PFSK-1 (cell line): ENCODE measurements around the gene ANKZF1.

ENCODE experiments used
- POLR2AphosphoS5 ChIP-seq: IDR thresholded peaks from 2 replicates; pipeline ENCODE4 v1.6.1; 2012; ENCODE audit warnings: low read depth, mild to moderate bottlenecking, control low read depth, low read length, moderate library complexity
- REST ChIP-seq, 2 experiments: IDR thresholded peaks; 2 replicates each; pipeline versions ENCODE4 v1.6.1 to v1.8.0; 2011 to 2012; ENCODE audit warnings: low read depth in 2 of 2, low read length in 2 of 2, control low read depth in 1 of 2, inconsistent platforms in 1 of 2, mild to moderate bottlenecking in 1 of 2, moderate library complexity in 1 of 2; ENCODE audit not compliant: insufficient read depth in 1 of 2
- TAF1 ChIP-seq: IDR thresholded peaks from 2 replicates; pipeline ENCODE4 v1.6.1; 2012; ENCODE audit warnings: low read length, control low read depth, borderline replicate concordance; ENCODE audit not compliant: insufficient read depth

GRCh38 chr2:219285373-219285735, 55.7 kb downstream of the ANKZF1 start:
- no peak for TF ChIP-seq POLR2AphosphoS5
- TF ChIP-seq TAF1: no peak
- no peak for TF ChIP-seq REST (IDR thresholded peaks at IDR 0.05; ENCODE audit: insufficient read depth in 1 of 2, low read depth in 2 of 2, low read length in 2 of 2)
